IPS DF 19.7 (cell line): ENCODE measurements around the gene EPC1.

Source experiments
- DNase-seq: peaks from one replicate; pipeline ENCODE4 v3.0.0-alpha.2; 2013; ENCODE audit warnings: low read depth, low spot score

Gene EPC1

DNA sequence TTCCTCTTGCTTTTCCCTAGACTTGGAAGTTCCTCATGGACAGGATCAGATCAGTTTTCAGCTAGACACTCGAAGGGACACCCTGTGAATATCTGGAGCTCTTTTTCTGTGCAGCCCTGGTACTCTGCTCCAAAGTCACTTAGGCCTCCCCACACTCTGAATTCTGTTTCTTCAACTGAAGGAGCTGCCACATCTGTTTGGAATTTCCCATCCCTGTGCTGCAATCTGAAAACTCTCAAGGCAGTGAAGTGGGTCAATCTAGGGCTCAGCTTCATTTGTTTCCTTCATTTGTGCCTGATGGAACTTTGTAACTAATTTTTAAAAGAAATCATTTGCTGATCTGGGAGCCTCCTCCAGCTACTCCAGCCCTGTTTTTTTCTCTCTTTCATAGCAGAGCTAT is 9.6 kb downstream of the EPC1 start:
- DNase-seq, result no peak

DNA sequence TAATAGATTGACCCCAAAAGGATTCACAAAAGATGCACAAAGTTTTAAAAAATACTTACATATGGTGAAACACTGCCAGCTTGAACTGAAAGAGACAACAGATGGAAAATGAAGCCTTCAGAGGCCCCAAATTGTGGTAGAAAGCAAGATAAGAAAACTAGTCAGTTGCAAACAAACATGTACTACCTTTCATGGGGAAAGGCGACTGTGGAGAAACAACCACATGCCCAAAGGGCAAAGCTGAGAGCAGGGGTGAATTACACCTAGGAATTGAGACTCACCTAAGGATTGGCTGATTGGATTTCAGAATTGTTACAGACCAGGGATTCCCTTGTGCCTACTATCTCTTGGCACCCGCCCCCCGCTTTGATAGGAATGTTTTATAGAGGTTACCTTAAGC is 13.1 kb downstream of the EPC1 start:
- DNase-seq, result no peak

DNA sequence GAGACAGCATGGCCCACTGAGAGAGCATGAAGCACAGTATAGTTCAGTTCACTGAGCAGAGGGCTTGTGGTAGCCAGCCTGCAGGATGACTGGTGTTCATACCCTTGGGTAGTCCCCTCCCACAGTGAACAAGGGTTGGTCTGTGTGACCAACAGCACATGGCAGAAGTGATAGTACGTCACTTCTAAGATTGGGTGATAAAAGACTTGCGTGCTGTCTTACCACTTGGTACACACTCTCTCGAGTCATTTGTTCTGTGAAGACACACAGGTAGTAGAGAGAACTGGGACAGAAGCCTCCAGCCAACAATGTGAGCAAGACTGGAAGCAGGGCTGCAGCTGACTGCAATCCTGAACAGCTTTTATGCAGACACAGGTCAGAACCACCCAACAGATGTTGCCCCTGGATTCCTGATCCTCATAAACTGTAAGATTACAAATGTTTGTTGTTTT is 14.6 kb downstream of the EPC1 start:
- no peak for DNase-seq

- no peak for DNase-seq
Observed at GRCh38 chr10:32331606-32332005, 15.4 kb downstream of the EPC1 start.

GRCh38 chr10:32330214-32330613 is 16.7 kb downstream of the EPC1 start:
- no peak for DNase-seq

- no peak for DNase-seq
Observed at GRCh38 chr10:32329061-32329460, 17.9 kb downstream of the EPC1 start.

DNA sequence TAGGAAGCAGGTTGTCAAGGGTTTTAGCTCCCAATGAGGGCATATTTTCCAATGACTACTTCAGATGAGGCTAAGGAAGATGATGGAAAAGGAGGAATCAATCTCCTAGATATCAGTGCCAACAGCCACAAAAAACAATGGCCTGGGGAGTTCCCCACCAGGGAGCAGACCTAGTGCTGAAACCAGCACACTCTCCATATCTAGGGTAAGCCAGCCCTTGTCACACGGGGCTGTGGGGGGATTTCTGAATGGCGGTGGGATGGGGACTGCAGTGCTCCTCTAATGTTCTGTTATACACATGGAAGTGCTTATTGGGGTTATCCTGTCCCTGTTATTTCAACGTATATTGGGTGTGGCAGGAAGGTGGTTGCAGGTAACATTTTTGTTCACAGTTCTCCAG is 18.5 kb downstream of the EPC1 start:
- no peak for DNase-seq

DNA sequence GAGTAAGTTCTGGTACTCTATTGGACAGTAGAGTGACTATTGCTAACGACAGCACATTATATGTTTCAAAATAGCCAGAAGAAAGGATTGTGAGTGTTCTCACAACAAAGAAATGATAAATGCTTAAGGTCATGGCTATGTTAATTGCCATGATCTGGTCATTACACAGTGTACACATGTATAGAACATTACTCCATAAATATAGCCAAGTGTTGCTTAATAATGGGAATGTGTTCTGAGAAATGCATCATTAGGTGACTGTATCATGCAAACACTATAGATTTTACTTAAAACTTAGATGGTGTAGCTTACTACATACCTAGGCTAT is 19.6 kb downstream of the EPC1 start:
- no peak for DNase-seq

- DNase-seq, result no peak
Observed at GRCh38 chr10:32326680-32327363, 20.1 kb downstream of the EPC1 start.

DNA sequence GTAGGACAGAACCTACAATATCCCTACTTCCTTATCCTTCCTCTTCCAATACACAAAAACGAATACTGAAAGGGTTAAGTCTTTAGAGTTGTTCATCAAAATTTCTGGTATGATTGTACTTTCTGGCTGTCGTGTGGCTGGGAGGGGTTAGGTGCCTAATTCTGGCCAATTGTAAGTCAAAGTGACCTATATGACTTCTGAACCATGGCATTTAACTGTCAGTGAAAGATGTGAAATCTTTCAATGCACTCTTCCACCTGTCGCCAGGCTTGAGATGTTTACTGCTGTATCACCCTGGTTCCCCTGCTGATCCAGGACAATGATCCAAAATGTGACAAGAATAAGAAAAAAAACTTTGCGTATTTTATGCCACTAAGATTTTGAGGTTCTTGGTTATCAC is 20.8 kb downstream of the EPC1 start:
- no peak for DNase-seq

DNA sequence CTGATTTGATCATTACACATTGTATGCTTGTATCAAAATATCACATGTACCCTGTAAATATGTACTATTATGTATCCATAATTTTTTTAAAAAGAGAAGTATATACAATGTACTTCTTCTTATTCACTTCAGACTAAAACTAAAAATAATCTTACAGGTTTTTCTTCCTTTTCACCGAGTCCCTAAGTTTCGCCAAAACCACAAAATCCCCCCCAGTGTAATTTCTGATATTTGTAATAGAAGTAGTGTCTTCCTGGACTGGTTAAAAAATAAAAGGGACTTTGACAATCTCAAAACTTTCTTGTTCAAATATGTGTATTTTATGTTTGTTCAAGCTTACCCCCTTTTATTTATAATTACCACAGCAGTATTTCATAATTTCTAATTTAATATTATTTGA is 23.9 kb downstream of the EPC1 start:
- DNase-seq, result no peak

GRCh38 chr10:32321016-32321631 is 25.8 kb downstream of the EPC1 start:
- DNase-seq, result no peak

- no peak for DNase-seq
Observed at GRCh38 chr10:32318476-32318896, 28.5 kb downstream of the EPC1 start.

- DNase-seq, result no peak
Observed at GRCh38 chr10:32317795-32318357, 29.1 kb downstream of the EPC1 start.

DNA sequence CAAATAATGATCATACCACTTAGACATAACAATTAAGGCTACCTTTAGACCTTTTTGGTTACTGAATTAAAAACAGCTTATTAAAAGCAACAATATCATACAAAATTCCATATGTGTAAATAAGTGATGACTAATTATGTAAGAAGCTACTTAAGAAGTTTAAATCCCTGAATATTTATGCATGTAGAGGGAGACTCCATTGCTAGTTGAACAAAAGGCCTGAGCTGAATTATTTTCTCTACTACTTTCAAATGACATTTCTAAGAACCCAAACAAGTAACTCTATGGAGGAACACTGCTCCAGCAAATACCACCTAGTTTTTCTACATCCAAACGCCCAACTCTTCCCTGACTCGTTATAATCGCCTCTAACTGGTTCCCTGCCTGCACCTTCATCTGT is 31.5 kb downstream of the EPC1 start:
- no peak for DNase-seq

- DNase-seq, result no peak
Observed at GRCh38 chr10:32314588-32314987, 32.4 kb downstream of the EPC1 start.

DNA sequence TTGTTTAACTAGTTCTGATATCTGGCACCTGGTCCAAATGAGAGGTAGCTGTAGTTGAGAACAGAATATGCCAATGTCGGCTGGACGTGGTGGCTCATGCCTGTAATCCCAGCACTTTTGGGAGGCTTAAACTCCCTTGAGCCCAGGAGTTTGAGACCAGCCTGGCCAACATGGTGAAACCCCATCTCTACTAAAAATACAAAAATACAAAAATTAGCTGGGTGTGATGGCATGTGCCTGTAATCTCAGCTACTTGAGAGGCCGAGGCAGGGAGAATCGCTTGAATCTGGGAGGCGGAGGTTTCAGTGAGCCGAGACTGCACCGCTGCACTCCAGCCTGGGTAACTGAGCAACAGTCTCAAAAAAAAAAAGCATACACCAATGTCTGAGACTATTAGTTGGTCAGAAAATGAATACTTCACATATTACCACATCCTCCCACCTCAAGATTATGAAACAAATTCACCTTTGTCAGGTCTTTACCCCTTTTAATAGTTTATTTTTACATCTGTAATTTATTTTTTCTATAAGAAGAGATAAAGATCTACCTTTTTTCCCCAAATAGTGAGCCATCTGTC is 38.8 kb downstream of the EPC1 start:
- no peak for DNase-seq

- DNase-seq, result no peak
Observed at GRCh38 chr10:32307609-32308008, 39.3 kb downstream of the EPC1 start.

DNA sequence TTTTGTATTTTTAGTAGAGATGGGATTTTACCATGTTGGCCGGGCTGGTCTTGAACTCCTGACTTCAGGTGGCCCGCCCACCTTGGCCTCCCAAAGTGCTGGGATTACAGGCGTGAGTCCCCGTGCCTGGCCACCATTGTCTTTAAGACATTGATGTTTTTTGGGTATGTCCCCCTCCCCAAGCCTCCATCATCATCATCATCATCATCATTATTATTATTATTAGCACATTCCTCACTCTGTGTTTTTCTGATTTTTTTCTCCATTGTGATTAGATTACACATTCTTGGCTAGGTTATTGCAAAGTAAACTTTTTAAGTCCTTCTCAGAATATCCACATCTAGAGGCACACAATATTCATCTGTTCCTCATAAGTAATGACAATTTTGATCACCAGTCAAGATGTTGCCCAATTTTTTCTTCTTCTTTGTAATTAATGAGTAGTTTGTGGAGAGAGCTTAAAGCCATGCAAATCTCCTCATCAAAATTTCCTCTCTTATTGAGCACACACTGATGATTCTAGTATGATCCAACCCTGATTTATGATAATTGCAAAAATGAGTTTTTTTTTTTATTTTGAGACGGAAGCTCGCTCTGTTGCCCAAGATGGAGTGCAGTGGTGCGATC is 47.5 kb downstream of the EPC1 start:
- no peak for DNase-seq

DNA sequence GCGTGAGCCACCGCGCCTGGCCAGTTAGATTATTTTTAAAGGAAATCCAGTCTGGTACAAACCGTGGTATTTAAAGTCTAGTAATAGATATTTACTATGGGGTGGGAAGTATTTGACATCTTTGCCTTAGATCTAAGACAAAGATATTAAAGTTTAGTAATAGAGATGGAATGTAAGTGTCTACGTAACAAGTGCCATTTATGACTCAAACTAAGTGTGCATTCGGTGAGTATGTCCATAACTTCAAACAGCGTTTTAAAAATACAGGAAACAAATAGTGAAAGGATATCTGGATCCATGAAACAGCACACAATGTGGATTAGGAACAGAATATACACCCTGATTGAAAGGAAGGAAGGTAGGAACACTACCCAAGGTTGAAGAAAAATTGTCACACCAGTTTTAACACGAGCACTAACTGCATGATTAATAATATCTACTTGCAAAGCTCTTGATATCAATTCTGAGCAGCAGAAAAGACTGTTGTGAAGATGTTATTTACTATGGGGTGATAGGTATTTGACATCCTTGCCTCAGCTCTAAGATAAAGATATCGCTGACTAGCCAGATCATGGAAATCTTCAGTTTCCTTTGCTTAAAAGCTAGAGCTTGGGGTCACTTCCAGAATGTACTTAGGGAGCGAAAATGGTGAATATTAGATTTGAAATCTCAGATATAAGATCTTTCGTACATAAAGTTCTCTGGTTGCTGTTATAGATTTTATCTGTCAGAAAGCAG is 48.7 kb downstream of the EPC1 start:
- DNase-seq, result no peak

DNA sequence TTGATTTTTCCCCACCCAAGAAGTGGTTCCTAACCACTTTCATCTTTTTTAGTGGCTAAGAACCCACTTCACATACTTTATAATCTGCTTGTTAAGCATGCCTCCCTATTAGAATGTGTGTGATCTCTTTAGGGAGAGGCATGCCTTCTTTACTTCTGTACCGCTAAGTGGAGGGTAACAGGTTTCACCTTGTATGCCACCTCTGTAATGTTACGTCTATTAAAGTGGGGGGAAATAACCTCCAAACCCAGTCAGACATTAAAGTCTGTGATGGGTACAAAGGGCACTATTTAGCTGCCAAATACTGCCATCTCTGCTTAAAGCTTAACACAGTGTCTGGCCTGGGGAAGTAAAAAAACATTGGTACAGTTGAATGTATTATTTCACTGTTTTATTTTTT is 51.9 kb downstream of the EPC1 start:
- no peak for DNase-seq

DNA sequence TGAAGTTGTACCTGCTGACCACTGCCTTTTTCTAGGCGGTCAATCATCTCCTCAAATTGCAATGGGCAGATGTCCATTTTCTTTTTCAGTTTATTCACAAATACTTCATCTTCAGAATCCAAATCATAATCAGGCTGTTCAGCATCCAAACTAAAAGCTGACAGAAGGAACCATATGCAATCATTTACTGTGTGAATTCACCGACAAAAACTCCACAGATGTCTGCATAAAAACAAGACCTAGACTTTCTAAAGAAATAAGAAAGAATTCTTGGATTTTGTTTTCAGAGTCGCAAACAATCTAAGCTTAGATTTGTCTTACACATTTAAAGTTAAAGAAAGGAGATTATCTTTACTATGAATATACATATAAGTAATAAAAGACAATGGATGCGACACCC is 53.4 kb downstream of the EPC1 start:
- no peak for DNase-seq
